ENCODE data around the gene GPR3.
"Not testable (repeated sequence)": the region's sequence is repeated elsewhere in the genome, so short reads cannot be mapped to it uniquely, and the experiment has no call there.

GPR3 gene

DNA sequence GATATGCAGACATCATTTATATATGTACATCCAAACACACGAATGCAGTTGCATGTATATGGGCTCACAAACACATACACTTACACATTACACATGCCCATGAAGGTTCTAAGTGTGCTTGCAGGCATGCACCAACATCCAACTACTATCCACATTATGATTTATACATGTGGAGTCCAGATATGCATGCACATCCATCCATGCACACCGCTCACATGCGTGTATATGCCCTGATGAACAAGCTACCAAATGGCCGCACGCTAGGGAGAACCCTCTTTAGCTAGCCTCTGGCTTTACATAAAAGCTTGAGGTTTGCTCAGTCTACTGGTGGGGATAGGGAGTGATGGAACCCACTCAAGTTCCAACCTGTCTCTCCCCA lies 8.5 kb downstream of the GPR3 start:
- DNase-seq: no peak

DNA sequence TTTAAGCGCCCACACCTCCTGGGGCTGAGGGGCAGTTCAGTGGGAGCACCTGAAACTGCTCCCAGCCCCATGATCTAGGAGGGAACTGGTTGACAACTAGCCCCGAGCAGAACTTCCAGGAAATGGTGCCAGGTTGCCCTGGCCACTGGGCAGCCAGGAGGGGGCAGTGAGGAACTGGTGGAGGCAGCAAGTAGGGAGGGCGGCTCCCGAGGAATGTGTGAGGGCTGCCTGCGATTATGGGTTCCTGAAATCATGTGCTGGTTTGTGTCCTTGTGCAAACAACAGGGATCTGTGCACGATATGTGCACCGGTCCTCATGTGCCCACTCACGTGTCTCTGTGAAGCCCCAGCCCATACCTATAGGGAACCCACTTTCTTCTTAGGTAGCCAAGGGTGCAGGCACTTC lies 9.9 kb downstream of the GPR3 start:
- DNase-seq: no peak

DNA sequence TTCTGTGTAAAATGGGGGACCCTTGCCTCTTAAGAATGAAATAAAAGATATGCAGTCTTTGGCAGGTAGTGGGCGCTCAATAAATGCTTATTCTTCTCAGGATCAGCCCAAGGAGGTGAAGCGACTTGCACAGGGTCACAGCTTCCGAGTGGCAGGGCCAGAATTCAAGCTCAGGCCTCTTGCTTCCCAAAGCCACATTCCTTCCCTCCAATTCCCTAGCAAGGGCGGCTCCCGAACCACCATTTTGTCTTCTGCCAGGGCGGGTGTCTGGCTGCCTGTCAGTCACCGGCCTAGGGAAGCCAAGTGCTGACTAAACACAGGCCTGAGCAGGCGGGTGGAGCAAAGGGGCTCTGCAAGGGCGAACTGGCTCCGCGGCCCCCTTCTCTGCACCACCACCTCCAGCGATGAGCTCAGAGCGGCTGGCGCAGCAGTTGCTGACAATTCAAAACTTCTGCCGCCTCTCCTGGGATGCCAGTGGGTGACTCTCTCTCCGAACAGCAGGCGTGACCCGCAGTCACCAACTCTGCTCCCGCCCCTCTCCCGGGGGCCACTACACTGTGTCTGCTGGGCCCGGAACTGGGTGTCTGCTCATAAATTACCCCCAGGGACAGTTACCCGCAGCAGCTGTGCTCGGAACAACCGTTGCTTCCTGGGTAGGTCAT lies 10.8 kb downstream of the GPR3 start:
- DNase-seq: no peak

DNA sequence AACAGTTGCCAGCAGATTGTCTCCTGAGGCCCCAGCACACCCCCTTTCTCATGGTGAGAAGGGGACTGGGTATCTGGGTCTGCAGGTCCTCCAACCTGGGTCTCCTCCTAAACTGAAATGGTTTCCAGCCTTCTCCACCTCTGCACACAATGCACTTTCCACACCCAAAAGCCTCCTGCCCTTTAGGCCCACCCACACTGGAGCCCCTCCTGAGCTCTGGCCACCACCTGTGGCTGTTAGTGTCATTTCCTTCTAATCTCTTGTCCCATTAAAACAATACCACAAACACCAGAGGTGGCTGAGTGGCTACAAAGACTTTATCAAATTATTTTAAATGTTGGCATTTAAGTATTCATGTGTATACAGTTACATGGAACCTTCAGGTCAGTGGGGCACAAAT lies 11.5 kb downstream of the GPR3 start:
- no peak for DNase-seq

DNA sequence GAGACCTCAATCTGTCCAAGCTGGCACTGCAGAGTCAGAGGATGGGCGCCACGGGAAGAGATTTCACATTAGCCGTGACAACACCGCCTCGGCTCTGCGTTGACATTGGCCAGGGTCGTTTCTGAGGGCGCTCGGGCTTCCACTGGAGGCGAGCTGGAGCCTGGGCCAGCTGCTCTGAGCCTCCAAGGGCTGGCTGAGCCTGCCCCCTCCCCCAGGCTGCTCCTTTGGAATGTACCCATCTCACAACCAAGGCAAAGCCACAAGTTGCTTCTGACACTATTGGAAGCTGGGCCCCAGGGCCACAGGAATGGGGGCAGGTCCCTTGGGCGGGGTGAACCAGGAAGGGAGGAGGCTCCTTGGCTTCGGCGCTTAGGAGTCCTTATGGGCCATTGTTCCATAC lies 12.7 kb downstream of the GPR3 start:
- no peak for DNase-seq

DNA sequence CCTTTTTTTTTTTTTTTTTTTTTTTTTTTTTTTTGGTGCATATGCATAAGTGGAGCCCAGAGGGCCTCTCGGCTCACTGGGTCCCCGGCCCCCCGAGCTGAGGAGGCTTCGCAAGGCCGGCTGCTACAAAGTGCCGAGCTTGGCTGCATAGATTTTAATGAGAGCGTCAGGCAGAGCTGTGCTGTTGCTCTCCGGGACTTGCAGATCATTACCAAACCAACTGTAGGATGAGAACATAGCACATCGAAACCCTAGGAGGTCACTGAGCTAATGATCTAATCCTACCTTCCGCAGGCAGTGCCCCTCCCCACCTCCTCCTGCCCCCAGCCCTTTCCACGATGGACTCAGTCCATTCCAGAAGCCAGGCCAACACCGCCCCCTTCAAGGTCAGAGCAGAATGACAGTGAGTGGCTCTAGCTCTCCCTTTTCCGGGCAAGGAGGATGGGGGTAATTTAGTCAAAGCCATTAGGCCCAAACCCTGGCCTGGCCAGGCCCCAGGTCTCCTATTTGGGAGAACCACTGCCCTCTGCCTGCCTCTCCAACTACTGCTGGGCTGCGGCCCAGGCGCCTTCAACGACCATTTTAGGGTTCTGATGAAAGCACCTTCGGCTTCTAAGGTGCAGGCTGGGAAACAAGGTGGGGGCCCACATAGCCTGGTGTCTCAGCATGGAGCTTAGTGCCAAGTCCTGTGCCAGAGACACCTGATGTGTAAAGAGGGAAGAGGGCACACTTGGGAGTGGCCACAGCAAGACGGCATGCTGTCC lies 13.4 kb downstream of the GPR3 start:
- DNase-seq: not testable (repeated sequence)

DNA sequence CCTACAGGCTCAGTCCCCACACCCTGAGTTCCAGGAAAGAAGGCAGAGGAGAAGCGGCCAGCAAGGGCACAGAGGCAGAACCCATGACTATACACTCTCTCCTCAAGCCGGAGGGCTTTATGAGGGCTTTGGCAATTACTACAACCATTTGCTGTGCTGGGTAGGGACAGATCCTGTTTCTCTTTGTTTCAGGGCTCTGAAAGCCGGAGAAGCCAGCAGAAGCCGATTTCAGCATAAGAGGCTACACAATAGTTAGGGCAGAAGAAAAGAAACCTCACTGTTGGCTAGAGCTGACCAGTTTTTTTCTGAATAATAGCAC lies 13.9 kb downstream of the GPR3 start:
- DNase-seq: no peak

DNA sequence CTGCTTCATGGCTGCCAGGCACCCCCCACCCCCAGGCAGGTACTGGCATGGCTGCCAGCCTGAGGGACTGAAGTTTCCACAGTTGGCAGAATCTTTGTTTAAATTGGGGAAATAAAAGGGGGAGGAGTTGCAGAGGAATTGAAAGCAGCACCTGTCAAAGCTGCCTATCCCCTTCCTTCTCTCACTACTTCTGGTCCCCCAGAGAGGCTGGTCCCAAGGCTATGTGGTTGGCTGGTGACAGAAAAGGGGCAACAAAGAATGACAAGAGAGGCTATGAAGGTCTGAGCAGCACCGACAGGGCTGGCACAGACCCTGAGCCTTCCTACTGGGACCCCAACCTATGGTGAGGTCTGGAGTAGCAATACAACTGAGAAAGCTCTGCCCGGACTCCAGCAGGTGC lies 14.4 kb downstream of the GPR3 start:
- DNase-seq: not testable (repeated sequence)

DNA sequence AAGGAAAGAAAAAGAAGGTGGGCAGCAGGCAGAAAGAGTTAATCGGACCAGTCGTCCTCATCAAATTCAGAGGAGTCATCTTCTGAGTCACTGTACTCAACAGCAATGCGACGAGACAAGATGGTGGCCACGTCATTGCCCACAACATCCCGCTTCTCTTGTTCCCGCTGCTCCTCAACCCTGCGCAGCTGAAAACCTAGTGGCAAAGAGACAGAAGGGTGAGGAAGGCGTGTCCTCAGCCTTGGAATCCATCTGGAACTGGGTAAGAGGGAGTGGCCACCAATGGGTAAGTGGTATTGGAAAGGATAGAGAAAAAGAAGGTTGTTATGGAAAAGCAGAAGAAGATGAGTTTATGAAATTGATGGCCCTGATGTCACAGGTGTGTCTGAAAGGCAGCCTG lies 15.7 kb downstream of the GPR3 start:
- no peak for DNase-seq

DNA sequence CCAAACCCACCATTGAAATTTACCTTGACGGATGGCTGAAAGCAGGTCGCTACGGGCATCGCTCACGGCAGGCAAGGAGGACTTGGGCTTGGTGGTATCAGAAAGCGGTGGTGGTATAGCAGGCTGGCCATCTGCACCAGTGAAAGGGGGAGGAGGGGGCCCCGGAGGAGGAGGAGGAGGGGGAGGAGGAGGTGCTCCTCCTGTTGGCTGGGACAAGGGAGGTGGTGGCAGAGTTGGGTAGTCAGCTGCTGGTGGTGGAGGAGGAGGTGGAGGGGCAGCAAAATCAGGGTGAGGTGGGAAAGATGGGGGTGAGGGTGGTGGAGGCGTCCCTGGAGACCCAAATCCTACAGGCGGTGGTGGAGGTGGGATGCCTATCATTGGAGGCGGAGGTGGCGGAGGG lies 17.2 kb downstream of the GPR3 start:
- no peak for DNase-seq

DNA sequence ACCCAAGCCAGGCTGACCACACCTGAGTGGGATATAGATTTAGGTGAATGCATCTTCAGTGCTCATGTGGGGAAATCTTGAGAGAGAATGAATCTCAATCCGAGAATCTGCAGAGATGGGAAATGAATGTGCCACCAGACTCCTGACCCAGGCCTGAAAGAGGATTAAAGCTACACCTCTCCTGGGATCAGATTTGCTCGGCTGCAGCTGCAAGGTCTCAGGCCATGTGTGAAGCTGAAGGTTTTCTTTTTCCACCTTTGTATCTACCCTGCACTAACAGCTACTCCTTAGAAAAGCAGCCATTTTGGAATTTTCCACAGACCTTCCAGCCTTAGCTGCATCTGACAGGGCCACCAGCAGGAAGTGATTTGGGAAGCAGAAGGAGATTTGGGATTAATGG lies 18.3 kb downstream of the GPR3 start:
- no peak for DNase-seq

DNA sequence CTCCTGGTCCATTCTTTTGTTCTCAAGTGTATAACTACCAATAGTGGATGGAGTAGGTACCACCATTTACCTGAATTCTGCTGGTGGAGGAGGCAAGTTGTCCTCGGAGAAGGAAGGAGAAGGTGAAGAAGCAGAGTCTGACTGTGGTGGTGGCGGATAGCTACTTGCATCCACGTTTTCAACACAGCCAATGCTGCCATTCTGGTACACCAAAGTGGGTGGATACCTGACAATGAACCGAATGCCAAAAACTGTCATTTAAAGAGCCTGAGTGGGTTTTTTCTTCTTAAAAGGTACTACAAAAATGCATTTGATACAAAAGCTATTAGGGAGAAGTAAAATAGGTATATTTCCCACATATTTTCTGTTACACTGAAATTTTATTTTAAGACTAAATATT lies 20.1 kb downstream of the GPR3 start:
- DNase-seq: no peak

DNA sequence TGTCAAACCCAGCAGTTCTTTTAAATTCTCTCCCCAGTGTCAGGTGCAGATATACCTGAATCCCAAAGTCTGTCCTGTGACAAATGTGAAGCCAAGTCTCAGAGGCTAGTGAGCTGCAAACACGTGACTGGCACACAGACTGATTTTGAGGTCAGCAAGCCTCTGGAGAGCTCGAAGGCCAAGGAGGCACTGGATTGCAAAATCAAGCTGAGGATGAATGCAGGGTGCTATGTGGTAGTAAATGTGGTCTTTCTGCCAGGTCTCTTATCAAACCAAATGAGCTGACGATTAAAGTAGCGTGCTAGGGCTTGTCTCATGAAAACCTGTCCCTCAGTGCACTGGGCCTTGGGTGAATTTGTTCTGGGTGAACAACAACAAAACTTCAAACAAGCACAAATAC lies 20.6 kb downstream of the GPR3 start:
- DNase-seq: no peak

DNA sequence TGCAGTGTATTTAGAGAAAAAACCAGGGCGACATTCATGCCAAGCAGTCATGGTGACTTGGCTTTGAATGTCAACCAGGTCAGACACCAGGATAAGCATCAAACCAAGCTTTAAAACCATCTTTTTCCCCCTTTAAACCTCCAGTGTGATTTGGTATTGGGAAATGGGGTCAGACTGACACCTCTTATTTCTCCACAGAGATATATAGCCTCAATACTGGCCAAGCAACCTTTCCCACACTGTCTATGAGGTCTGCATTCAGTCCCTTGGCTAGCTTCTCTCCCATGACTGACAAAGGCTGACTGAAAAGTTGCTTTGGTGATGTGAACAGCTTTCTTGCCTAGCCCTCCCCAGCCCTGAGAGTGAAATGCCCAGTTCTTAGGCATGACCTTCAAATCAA lies 21.7 kb downstream of the GPR3 start:
- DNase-seq: no peak

DNA sequence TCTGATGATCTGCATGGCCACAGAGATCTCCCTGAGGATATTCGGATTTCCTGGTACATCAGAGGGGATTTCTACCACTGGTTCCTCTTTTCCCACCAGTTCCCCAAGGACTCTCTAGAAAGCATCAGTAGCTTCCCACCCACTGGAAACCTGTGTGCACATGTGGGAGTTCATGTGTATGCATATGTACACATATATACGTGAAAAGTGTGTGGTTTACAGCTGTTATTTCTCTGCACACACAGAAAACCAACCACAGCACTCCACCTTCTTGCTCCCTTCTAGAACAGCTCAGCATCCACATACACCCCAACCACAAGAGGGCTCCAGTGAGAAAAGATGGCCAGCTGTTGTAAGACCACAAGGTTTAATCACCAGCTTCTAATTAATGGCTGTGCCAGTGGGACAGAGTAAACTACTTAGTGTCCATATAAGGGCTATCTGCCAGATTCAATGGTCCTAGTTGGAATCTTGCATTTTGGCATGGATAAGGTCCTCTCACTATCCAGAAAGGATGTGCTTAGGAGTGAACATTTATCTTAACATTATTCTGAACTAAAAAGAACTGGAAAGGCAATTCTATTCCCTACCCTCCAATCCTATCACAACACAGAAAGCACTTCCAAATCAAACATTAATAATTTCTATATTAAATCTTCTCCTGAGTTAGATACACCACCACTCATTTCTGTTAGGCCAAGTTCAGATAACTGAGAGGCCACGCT lies 24.1 kb downstream of the GPR3 start:
- peak; percentile 17 for DNase-seq

DNA sequence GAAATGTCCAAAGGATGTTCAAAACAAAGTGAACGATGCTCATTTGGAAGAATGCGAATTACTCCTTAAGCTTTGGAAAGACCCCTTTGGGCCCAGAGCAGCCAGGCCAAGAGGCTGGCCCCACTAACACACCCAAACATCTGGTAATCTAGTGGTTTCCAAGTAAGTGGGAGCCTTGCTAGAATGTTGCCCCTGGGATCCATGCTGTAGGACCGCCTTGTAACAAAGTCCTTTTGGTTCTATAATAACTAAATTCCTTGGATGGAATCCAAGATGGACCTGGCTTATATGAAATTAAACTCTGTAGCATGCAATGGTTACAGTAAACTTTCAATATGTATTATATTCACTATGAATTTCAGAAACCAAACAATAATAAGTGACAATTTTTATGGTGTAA lies 25.3 kb downstream of the GPR3 start:
- no peak for DNase-seq

DNA sequence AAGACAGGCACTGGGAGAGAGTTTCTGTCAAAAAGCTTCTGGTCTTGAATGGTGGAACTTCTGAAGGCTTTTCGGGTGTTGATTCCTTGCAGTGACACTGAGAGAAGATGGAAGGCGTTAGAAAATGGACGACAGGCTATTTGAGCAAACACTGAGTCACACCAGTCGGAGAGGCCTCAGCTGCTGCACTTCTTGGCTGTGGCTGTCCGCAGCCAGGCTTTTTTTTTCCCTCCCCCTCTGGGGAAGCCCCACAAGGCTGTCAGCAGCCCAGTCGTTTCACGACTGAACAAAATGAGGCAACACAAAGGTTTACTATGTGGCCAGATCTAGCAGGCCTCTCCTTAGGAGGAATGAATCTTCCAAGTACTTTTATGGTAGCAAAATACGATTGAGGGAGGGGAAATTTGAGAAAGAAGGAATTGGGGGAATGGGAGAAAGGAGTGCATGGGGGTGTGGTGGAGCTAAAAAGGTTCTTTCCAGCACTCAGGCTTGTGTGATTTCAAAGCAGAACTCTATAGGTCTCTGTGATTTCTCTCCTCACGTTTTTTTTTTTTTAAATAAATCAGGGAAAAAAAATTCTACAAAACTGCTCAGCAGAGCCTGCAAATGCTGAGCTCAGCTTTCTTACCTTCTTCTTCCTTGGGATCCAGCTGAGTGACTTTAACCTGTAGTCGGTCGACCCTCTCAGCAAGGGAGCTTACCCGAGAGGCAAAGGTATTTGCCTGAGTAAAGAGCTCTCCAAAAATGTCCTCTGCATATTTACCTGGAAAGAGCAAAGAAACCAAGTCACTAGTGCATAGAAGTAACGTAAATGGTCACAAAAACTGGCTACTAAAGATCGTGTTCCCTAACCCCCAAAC lies 26.1 kb downstream of the GPR3 start:
- no peak for DNase-seq

DNA sequence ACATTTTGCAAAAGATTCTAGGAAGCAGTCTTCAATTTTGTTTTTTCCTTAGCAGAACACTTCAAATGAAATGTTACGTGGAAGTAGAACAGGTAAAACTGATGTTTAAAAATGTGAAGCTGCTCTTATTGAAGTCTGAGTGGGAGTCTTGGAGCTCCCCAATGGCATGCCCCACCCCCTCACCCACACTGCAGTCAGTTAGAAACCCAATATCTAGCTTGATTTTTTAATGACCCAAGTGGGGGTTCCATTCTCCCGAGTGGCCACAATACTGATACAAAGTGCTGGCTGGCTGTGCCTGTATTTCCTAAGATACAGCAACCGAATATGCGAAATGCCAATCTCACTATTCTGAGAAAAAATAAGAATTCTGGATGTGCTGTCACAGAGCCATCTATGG lies 31.3 kb downstream of the GPR3 start:
- DNase-seq: no peak

DNA sequence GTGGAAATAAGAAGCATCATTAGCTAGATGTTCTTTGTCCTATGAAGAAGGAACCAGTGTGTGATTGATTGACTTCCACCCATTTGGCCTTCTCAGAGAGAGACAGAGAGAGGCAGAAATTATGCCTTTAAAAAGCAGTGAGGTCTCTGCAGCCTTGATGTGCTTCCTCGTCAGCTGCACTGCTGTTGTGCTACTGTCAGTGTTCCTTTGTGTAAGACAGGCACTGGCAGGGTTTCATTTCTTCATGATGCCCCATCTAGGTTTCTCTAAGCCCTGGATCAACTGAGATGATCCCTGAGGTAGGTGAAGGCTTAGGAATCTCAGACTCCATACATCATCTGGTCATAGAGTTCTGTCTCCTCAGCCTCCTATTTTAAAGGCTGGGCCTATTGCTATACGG lies 34.9 kb downstream of the GPR3 start:
- no peak for DNase-seq

DNA sequence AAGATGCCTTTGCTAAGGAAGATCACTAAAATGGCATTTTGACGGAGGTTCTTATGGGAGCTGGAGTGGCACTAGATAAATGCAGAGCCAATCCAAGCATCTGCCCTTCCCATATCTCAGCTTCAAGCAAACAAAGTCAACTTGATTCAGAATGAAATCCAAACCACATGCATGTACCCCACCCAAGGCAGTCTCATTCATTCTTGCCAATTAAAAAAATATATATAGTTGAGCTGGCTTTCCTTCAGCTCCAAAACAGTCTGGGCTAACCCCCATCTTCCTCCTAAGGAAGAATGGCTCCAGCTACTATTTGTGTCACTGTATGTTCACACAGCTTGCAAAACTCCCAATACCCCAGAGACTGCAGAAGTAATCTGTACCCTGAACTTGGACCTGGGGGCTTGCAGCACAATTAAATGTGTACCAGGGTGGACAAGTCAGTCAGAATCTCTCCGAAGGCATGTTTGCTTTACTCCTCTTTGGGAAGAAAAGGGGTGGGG lies 35.4 kb downstream of the GPR3 start:
- DNase-seq: no peak

DNA sequence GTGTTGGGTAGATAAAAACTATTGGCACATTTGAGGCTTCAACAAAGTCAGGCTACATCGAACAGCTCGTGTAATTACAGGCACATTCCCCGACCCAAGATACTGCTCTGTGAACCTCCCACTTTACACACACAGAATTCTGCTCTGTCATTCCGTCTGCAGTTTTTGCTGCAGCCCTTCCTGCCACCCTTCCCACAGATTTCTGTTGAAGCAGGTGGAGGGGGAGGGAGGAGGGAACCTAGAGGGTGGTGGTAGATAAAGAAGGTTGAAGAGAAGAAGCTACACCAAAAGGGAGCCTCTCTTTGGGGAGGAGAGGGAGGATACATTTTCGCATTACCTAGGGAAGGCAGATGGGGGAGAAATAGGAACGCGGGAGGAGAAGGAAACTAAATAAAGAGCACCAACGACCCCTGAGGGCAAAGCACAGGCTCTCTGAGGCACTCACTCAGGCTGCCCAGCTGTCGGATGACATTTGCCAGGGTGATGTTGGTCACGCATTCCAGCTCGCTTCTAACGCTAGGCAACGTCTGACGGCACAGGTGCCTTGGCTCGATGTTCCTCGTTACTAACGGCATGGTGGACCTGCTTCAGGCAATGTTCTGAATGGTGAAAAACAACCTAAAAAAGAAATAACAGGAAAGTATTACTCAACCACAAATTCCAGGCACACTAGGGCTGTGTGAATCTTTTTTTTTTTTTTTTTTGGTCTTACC lies 36.0 kb downstream of the GPR3 start:
- DNase-seq: no peak

DNA sequence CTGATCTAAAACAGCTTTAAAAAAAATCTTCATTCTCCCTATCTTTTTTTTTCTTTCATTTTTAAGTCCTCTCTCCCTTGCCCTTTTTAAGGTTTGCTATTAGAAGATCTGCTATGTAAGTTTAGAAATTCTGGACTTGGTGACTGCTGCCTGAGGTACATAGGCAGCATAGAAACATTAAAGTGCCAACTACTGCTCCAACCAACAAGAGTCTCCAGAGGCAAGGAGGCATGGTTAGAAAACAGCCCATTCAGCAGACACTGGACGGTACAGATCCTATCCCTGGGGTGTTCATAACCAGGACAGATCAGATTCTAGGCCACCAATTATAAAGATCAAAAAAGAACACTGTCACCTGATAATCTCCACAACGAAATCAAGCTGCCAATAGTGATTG lies 36.6 kb downstream of the GPR3 start:
- no peak for DNase-seq

Measured in NCI-H748 treated with DMSO at 0.1 percent for 48 hours (cell line).